Activated CD4-positive, alpha-beta T cell treated with anti-CD3 and anti-CD28 coated beads, Interleukin-2, Interleukin-6, amounts not matched to agents 100 ng/mL and 50 ng/mL, durations not matched to agents 16 hours and 8 hours (primary cell): Measurements from ENCODE around the gene P4HB.

Experiments
- DNase-seq: peaks from one replicate; pipeline ENCODE4 v3.0.0-alpha.2; 2020

P4HB gene

GRCh38 chr17:81808778-81809555 lies 51.4 kb downstream of the P4HB start:
- DNase-seq, result no peak

GRCh38 chr17:81807839-81808238 lies 52.5 kb downstream of the P4HB start:
- no peak for DNase-seq

GRCh38 chr17:81807210-81807719 lies 53.1 kb downstream of the P4HB start:
- DNase-seq, result no peak

- no peak for DNase-seq
Measured at GRCh38 chr17:81806461-81807209, 53.7 kb downstream of the P4HB start.

- DNase-seq, result no peak
Measured at GRCh38 chr17:81805707-81806460, 54.5 kb downstream of the P4HB start.

GRCh38 chr17:81804559-81805399 lies 55.6 kb downstream of the P4HB start:
- no peak for DNase-seq

GRCh38 chr17:81803728-81804558 lies 56.4 kb downstream of the P4HB start, which contains the start of gene GCGR:
GCGR (plus strand) TSS chr17:81804150; CDS start chr17:81809019, 4,869 bp downstream.
- no peak for DNase-seq

GRCh38 chr17:81802856-81803643 lies 57.3 kb downstream of the P4HB start:
- no peak for DNase-seq

GRCh38 chr17:81802048-81802758 lies 58.1 kb downstream of the P4HB start:
- DNase-seq, result no peak

- DNase-seq, result no peak
Measured at GRCh38 chr17:81801327-81801726, 59.0 kb downstream of the P4HB start.

- no peak for DNase-seq
Measured at GRCh38 chr17:81794509-81794908, 65.8 kb downstream of the P4HB start.

- DNase-seq, result no peak
Measured at GRCh38 chr17:81794074-81794476, 66.3 kb downstream of the P4HB start.
